NOMO-1 treated with DMSO at 0.1 percent for 48 hours (cell line): Measurements from ENCODE around the gene DBN1.
A peak's percentile ranks its signal among the peaks of the same experiment; 100 is the strongest.

Source experiments
- DNase-seq: peaks from one replicate; lab custom pipeline; 2025; ENCODE audit not compliant: unreplicated experiment; lab: John Stamatoyannopoulos, UW

The DBN1 gene

DNA sequence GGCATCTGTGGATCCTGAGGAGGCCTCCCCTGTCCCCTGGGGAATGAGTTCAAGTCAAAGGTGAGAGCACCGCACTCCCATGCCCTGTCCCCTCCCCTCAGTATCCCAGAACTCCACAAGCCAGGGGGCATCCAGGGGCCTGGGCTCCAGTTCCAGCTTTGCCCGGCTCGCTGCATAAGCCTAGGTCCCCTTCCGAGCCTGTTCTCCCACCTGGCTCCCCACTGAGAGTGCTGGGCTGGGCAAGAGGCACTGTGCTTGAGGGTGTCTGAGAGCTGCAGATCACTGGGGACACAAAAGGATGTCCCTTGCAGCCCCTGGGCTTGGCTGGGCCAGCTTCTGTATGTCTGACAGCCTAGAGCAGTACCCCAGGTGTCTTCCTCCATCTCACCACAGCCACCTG is 31.6 kb upstream of the DBN1 start:
- DNase-seq: no peak

- no peak for DNase-seq
Measured at GRCh38 chr5:177504086-177505056, 30.9 kb upstream of the DBN1 start.

DNA sequence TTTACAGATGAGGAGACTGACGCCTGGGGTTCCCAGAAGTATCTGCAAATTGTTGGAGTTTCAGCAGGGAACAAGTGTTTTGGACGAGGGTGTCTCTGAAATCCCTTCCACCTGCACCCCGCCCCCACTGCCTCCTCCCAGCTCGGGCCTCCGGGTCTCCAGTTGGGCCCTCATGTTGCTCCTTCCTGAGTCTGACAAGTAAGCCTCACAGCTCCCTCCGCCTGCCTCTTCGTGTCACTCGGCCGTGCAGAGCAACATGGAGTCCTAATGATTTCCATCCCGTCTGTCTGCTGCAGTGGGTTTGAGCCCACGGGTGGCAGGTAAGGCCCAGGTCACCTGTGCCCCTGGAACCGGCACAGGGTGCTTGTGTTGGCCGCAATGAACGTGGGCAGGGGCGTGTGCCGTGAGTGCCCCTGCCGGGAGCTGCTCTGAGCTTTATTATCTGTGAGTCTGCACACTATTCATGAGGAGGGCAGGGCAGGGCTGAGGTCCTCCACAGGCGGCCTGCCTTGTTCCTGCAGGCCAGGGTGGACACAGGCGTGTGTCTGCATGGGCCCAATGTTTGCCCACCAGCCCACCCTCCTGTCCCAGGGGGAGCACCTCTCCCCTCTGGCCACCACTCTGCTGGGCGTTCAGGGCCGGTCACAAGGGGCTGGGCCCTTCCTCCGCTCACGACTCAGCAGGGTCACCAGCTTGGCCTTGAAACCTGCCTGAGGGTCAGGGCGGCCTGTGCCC is 30.1 kb upstream of the DBN1 start:
- no peak for DNase-seq

DNA sequence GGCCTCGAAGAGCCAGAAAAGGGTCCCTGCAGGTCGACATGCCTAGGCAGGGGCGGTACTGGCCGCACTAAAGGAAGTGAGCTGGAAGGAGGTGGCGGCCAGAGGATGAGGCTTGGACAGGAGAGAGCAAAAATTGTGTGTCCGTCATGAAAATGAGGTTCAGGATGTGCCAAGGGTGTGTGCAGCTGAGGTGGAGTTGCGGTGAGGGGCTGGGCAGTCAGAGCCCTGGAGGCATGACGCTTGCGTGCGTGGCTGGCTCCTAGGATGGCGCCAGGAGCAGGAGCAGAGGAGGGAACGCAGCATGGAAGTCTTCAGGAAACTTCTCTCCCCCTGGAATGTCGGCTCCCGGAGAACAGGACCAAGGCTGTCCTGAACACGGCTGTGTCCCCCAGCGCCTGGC is 29.5 kb upstream of the DBN1 start:
- no peak for DNase-seq

DNA sequence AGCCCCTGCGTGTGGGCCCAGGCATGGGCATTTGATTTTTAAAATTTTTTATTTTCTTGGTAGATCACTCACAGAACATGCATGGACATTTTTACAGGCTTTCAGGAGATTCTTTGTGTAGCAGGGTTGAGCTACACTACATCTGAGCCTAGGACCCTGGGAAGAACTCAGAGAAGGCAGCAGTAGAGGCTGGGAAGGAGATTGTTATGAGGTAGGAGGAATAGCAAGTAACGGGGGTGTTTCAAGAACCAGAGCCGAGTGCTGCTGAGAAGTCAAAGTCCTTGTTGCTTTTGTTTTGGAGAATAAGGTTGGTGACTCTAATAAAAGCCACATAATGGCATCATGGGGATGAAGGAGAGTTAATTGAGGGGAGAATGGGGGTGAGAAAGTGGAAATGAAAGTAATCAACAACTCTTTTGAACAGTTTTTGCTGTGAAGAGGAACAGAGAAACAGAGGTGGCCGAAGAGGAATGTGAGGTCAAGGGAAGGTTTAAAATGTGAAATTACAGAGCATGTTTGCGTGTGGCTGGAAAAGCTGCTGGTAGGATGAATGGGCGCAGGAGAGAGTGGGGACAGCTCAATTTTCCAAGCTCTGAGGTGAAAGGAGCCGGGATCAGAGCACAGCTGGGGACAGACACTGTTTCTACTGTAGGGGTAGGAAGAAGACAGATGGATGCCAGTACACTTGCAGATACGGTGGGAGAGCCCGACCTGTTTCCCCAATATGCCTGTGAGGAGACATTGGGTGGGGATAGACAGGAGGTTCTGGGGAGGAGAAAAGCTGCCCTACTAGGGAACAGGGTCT is 28.6 kb upstream of the DBN1 start:
- DNase-seq: peak; percentile 91

GRCh38 chr5:177500685-177501522 is 27.5 kb upstream of the DBN1 start:
- peak; percentile 53 for DNase-seq

DNA sequence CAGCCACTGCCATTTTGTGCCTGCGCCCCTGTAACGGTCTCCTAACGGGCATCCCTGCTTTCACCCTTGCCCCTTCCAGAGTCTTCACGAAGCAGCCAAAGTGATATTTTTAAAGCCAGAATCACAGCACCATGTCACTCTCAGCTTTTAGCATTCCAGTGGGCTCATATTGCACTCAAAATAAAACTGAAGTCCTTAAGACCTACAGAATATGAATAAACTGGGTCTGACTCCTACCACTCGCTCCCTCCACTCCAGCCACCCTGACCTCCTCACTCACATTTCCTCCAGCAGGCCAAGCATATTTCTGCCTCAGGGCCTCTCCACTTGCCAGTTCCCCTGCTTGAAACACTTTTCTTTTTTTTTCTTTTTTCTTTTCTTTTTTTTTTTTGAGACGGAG is 26.4 kb upstream of the DBN1 start:
- DNase-seq: no peak

DNA sequence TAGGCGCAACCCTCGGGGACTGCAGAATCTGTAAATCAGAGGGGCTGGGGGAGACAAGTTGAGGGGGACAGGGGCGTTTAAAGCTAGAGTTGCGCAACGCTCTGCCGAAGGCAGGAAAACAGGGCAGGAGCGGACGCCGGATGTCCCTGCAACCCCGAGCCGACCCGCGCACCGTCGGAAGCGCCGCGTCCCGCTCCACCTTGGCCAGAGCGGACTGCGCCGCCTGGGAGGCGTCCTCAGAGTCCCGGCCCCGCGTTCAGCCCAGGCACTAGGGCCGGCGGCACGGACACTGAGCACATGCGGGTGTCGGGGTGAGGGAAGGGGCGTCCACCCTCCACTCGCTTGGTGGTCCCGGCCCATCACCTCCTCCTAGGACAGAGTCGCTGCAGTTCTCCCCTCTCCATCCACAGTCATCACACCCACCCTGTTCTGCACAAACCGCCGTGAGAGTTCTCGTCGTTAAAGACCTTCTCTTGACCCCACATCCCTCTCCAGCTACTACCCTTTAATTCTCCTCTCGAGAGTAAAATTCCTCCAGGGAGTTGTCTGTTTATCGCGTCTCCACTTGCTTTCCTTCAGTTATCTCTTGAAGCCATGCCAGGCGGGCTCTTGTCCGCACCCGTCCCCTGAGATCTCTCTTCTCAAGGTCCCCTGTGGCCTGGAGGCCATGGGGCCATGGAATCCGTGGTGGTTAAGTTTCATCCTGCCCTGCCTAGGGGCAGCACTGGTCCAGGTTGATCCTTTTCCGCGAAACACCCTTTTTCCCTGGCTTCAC is 24.8 kb upstream of the DBN1 start:
- no peak for DNase-seq

DNA sequence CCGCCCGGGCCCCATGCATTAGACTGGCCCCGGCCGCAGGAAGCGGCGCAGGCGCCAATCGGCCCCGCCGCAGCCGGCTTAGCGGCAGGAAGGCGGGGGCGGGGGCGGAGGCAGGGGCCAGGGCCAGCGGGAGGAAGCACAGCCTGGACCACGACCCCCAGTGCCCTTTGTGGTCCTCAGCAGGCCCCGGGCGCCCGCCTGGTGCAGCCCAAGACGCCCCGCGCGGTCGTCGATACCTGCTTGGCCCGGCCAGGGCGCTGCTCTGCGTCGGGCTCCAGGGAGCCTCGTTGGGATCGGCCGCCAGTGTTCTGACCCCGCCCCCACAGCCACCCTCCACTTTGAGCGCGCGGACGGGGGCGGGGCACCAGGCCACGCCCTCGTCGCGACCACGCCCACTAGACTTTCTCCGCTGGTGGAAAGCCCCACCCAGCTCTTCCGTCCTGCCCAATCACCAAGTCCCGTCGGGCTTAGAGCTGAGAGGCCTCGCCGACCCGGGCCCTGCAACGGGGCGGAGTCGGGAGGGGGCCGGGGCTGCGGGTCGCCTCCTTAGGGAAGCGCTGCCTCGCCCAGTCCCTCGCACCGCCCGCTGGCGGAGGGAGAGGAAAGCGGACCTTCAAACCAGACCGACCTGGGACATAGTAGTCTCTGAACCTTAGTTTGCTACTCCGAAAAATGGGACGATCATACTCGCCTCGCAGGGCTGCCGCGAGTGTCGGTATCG is 24.0 kb upstream of the DBN1 start, which contains the start of gene PDLIM7:
Gene PDLIM7, minus strand, starts transcription at position 313 of the 721 bp plus-strand sequence. CDS start 1,092 bp downstream, outside the sequence.
- DNase-seq: peak; percentile 96

DNA sequence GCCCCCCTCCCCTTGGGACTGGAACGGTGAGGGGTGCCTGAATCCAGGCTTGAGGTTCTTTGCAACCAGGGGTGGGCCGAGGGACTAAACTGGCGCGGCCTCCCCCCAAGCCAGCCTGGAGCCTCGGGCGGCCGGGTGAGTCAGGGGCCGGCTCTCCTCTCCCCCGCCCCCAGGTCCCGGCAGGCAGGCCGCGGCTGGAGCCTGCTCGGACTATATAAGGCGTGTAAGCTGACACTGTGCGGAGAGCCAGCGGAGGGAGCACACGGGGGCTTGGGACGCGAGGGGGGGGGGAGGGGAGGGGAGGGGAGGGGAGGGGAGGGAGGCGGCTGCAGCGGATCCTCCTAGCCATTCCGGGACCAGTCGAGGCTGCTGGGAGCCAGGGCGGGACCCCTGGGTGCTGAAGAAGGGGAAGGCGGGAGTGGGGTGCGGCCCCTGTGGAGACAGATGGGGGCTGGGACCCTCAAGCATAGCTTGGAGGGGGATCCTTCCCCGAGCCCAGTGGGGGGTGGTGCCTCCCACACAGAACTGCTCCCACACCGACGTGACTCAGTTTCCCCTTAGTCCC is 23.4 kb upstream of the DBN1 start:
- no peak for DNase-seq

- peak; percentile 20 for DNase-seq
Measured at GRCh38 chr5:177496070-177496726, 22.8 kb upstream of the DBN1 start.

DNA sequence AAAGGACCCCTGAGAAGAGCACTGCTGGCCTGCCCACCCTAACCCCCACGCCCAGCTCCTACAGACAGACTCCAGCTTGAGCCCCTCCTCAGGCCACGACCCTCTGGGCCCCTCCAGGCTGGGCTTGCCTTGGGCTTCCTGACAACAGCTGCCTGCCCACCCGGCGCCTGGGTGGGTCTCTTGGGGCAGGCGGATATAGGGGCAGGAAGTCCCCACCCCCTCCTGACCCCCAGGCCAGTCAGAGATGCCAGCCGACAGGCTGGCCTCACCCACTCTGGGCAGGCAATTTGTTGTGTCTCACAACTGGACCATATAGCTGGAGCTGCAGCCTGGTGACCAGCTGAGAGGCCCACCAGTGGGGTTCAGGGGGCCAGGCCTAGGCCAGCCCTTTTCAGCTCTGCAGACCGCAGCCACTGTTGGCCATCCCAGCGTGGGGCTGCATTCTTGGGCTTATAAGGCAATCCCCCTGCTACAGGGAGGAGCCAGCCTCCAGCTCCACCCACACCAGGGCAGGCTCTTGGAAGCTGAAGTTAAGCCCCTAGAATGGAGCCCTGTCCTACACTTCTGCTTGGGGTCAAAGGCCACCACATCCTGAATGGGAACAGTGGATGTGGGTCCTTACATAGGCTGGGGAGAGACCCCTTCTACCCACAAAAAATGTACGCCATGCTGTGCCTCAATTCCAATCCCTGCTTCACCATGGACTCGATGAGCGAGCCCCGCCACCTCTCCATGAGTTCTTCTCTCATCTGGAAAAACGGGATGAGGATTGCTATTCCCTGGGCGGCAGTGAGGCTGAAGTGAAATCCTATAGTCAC is 22.0 kb upstream of the DBN1 start:
- peak; percentile 34 for DNase-seq

DNA sequence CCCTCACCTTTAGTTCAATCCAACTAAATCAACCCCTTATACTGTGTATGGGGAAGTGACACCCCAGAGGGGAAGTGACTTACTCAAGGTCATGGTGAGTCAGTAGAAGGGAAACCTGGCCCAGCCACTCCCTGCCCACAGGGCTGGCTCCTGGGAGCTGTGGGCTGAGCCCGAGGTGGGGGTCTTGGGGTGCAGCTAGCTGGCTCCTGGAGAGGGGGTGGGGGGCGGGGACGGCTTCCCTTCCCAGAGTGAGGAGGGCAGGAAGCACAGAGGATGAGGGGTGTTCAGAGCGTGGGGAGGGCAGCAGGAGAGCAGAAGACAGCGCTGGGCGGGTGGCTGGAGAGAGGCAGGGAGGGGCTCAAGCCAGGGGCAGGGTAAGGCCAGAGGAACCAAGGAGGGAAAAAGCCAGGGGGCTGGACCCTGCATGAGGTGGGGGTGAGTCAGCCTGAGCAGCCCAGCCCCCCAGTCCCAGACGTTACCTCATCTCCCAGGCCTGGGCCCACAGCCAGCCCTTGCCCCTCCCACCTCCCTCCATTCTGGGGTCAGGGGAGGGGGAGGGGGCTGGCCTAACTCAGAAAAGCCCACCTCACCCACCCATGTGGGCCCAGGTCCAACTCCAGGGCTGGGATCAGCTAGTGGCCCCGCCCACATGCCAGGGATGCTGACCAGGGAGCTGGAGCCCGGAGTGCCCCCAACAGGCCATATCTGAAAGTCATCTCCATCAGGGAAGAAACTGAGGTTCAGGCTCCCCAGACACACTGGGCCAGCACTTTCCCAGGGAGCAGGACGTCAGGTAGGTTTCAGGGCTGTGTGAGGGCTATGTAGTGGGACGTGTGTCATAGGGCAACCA is 21.1 kb upstream of the DBN1 start:
- DNase-seq: peak; percentile 82

DNA sequence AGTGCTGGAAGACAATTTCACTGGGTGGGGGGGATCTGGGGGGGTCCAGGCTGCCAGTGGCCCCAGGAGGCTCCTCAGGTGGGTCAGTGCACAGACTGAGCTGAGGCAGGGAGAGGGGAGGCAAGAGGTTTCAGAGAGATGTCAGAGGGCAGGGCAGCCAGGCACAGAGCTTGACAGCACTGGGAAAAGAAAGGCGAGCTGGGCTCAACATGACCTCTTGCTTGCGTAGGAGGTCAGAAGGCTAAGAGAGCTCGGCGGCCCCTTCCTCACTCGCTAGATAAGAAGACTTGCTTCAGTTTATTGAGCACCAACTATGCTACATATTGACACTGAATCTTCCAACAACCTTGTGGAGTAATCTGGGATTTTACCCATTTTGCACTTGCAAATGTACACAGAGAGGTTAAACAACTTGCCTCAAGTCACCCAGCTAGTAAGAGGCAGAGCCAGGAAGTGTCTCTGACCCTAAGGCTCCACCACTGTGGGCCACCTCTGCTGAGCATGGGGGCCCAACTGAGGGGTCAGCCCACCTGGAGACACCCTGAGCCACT is 20.4 kb upstream of the DBN1 start:
- DNase-seq: no peak

- no peak for DNase-seq
Measured at GRCh38 chr5:177492841-177493240, 19.4 kb upstream of the DBN1 start.
